ENCODE measurements around the gene MPG.

The MPG gene

GRCh38 chr16:89391-90302 lies 11.6 kb downstream of the MPG start:
- DNase-seq (ENCODE audit: insufficient read length, low spot score) (no peak), FAIRE-seq (no peak)
- TF ChIP-seq CTCF (IDR thresholded peaks at IDR 0.05; ENCODE audit: insufficient read depth, missing control alignments): no peak

GRCh38 chr16:91484-91883 lies 13.5 kb downstream of the MPG start:
- DNase-seq (ENCODE audit: insufficient read length, low spot score) (no peak), FAIRE-seq (no peak)
- TF ChIP-seq CTCF (IDR thresholded peaks at IDR 0.05; ENCODE audit: insufficient read depth, missing control alignments): no peak

GRCh38 chr16:92431-93339 lies 14.7 kb downstream of the MPG start:
- DNase-seq (ENCODE audit: insufficient read length, low spot score) (no peak), FAIRE-seq (no peak)
- no peak for TF ChIP-seq CTCF (IDR thresholded peaks at IDR 0.05; ENCODE audit: insufficient read depth, missing control alignments)

- DNase-seq (ENCODE audit: insufficient read length, low spot score) (no peak), FAIRE-seq (no peak)
- TF ChIP-seq CTCF (IDR thresholded peaks at IDR 0.05; ENCODE audit: insufficient read depth, missing control alignments): no peak
Observed at GRCh38 chr16:94918-95265, 16.9 kb downstream of the MPG start.

GRCh38 chr16:96935-97381 lies 18.9 kb downstream of the MPG start:
- FAIRE-seq (no peak), DNase-seq (ENCODE audit: insufficient read length, low spot score) (peak; percentile 98)
- peak; percentile 99 for TF ChIP-seq CTCF (IDR thresholded peaks at IDR 0.05; ENCODE audit: insufficient read depth, missing control alignments)

- FAIRE-seq (no peak), DNase-seq (ENCODE audit: insufficient read length, low spot score) (no peak)
- TF ChIP-seq CTCF (IDR thresholded peaks at IDR 0.05; ENCODE audit: insufficient read depth, missing control alignments): no peak
Observed at GRCh38 chr16:97822-98221, 19.8 kb downstream of the MPG start.

All from D721Med (cell line).